ENCODE results near the gene ZNF230. TPM values are rescaled to one million over a fixed set of nuclear protein-coding genes. Genes with fewer than 3 reads are reported as not detected.

The ZNF230 gene
- total RNA-seq: 2.6 and 3.9 TPM in 2 replicates

DNA sequence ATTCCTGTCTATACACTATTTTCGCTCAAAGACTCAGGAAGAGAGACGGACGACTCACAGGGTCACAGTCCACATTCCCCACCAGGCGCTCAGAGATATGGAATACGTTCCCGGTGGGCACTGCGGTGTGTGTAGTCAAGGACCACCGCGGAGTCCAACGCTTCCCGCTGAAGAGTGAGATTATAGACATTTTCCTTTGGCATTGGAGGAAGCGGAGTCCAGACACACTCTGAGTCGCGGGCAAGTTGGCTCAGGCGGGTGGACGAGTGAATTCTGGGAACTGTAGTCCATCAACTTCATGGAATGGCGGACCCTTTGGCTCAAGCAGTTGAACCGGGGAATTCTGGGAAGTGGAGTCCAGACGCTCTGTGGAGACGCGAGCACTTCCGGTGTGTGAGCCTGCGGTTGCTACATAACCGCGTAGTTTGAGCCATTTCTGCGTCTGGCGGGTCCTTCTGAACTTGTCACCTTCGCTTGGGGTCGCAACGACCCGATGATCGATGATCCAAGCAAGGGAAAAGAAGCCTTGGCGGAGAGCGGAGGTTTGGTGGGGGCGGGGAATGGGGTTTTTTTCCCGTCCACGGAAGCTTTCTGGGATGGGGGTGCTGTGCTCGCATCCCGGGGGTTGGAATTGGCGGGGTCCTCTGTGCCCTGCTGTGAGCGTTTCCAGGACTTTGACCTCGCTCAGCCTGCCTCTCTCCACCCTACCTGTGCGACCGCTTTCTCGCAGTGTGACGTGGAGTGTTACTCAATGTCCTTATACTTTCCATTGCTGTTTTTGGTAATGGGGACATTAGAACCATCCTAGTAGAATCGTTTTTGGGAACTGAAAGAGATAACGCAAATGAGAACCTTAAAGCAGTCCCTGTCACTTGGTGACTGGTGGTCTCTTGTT, at the start of gene ZNF230:
Gene ZNF230, plus strand, starts transcription at position 392 of the 895 bp plus-strand sequence. CDS start 4,122 bp downstream, outside the sequence.
- TF ChIP-seq, protein P1, sequence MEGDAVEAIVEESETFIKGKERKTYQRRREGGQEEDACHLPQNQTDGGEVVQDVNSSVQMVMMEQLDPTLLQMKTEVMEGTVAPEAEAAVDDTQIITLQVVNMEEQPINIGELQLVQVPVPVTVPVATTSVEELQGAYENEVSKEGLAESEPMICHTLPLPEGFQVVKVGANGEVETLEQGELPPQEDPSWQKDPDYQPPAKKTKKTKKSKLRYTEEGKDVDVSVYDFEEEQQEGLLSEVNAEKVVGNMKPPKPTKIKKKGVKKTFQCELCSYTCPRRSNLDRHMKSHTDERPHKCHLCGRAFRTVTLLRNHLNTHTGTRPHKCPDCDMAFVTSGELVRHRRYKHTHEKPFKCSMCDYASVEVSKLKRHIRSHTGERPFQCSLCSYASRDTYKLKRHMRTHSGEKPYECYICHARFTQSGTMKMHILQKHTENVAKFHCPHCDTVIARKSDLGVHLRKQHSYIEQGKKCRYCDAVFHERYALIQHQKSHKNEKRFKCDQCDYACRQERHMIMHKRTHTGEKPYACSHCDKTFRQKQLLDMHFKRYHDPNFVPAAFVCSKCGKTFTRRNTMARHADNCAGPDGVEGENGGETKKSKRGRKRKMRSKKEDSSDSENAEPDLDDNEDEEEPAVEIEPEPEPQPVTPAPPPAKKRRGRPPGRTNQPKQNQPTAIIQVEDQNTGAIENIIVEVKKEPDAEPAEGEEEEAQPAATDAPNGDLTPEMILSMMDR (IDR thresholded peaks at IDR 0.05; ENCODE audit: insufficient read depth, low read depth, low read length): no peak
- peak within 1 kb of the TSS; percentile 80 for H3K4me3 ChIP-seq (ENCODE audit: low read depth, low read length)
- DNase-seq (ENCODE audit: low read depth): peak; percentile 96

DNA sequence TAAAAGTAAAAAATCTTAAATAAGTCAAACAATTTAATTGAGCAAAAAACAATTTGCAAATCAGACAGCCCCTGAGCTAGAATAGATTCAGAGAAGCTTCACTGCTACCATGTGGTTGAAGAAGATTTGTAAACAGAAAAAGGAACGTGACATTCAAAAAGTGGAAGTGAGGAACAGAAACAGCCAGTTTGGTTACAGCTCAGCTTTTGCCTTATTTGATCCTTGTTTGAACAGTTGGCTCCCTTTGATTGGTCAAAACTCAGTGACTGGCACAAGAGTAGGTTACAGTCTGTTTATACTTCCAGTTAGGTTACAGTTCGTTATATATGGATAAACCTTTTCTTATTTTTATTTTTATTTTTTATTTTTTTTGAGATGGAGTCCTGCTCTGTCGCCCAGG, 45.9 kb upstream of the ZNF230 start:
- TF ChIP-seq, protein P1 (IDR thresholded peaks at IDR 0.05; ENCODE audit: insufficient read depth, low read depth, low read length): no peak
- DNase-seq (ENCODE audit: low read depth): no peak
- no peak overlapping the region for H3K4me3 ChIP-seq (ENCODE audit: low read depth, low read length)

DNA sequence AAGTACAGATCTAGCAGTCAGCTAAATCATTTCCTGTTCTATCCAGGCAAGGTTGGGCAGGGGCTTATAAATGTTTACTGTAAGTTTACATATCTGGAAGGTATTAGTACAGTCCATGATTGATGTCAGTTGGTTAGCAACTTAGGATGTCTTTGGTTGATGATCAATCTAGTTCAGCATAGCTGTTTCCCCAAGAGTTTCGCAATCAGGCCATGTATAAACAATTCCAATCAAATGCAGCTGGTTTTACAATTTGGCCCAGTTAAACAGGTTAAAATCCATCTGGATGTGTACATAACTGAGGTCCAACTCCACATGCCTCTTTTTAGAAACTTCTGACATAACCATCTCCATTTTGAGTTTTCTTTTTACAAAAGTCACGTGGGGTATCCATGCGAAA, 44.9 kb upstream of the ZNF230 start:
- TF ChIP-seq, protein P1 (IDR thresholded peaks at IDR 0.05; ENCODE audit: insufficient read depth, low read depth, low read length): no peak
- DNase-seq (ENCODE audit: low read depth): peak; percentile 82
- H3K4me3 ChIP-seq (ENCODE audit: low read depth, low read length): no peak overlapping the region

DNA sequence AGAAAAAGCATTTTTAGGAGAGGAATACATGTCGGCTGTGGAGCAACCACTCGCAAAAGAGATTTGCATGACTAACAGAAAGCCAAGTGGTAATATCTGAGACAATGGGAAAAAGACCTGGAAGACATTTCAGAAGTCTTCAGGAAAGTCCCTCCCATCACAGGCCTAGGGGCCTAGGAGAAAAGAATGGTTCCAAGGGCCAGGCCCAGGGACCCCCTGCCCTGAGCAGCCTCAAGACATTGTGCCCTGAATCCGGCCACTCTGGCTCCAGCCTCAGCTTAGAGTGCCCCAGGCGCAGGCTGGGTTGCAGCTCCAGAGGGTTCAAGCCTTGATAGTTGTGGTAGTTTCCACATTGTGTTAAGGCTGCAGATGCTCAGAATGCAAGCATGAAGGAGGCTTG, 42.3 kb upstream of the ZNF230 start:
- no peak overlapping the region for H3K4me3 ChIP-seq (ENCODE audit: low read depth, low read length)
- DNase-seq (ENCODE audit: low read depth): no peak
- TF ChIP-seq, protein P1 (IDR thresholded peaks at IDR 0.05; ENCODE audit: insufficient read depth, low read depth, low read length): no peak

DNA sequence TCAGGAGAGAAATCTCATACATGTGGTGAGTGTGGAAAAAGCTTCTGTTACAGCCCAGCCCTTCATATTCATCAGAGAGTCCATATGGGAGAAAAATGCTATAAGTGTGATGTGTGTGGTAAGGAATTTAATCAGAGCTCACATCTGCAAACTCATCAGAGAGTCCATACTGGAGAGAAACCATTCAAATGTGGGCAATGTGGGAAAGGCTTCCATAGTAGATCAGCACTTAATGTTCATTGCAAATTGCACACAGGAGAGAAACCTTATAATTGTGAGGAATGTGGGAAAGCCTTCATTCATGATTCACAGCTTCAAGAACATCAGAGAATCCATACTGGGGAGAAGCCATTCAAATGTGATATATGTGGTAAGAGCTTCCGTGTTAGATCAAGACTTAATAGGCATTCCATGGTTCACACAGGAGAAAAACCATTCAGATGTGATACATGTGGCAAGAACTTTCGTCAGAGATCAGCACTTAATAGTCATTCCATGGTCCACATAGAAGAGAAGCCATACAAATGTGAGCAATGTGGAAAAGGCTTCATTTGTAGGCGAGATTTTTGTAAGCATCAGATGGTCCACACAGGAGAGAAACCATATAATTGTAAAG, 36.6 kb upstream of the ZNF230 start:
- TF ChIP-seq, protein P1 (IDR thresholded peaks at IDR 0.05; ENCODE audit: insufficient read depth, low read depth, low read length): no peak
- peak; percentile 3 for DNase-seq (ENCODE audit: low read depth)

DNA sequence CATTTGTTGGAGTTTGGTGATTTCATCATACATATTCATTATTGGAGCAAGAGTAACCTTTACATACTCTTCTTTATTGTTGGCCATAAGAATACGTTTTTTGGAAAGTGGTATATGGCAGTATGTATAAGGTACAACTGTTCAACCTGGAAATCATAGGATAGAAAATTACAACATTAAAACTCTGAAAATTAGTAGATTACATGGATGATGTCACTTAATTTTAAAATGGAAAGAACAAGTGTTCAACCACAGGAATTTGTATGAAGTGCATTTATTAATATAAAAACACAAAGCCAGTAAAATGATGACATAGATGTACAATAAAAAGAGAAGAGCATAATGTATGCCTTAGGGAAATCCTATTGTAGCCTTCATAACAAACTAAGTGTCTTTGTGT, 26.0 kb upstream of the ZNF230 start:
- TF ChIP-seq, protein P1 (IDR thresholded peaks at IDR 0.05; ENCODE audit: insufficient read depth, low read depth, low read length): no peak
- H3K4me3 ChIP-seq (ENCODE audit: low read depth, low read length): no peak overlapping the region

More for the DNA sequence above, 36.6 kb upstream of the ZNF230 start:
- no peak overlapping the region for H3K4me3 ChIP-seq (ENCODE audit: low read depth, low read length)

More for the DNA sequence above, 26.0 kb upstream of the ZNF230 start:
- no peak for DNase-seq (ENCODE audit: low read depth)
